GM20000 (cell line): ENCODE measurements around the gene ITPKC.

Experiments used
- DNase-seq: peaks from one replicate; pipeline ENCODE4 v3.0.0; 2012; ENCODE audit warnings: low spot score
- CTCF ChIP-seq: IDR thresholded peaks from 2 replicates; pipeline ENCODE4 v1.5.1; 2012; ENCODE audit warnings: mild to moderate bottlenecking, control low read depth; ENCODE audit errors: extremely low read depth, missing control alignments

ITPKC gene

DNA sequence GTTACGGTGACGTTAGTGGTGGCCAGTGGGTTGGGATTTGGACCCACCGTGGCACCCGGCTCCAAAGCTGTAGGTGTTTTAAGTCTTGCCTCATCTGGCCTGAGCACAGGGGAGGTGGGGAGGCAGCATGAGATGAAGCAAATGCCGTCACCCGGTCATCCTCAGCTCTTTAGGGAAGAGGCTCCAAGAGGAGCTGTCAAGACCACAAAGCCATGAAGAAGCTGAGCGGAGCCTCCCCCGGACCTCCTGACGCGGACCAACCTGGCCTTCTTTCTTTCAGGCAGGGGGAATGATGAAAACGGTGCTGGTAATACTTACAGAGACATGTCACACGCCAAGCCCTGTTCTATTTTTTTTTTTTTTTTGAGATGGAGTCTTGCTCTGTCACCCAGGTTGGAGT is 26.0 kb downstream of the ITPKC start:
- DNase-seq = no peak
- no peak for TF ChIP-seq CTCF

DNA sequence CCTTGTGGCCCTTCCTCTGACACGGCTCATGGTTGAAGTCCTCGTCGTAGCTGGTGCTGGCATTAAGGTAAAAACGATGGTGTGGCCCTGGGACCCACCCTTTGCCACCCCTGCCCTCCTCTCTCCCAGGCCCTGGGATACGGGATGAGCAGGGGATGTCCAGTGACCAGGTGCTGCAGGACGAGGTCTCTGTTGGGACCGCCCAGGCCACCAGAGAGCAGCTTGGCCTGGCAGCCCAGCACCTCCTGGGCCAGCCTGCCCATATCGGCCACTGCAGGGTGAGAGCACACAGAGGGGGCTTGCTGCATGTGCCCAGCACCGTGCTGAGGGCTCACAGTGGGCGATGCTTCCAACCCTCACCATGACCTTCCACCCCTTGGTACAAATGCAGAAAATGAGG is 27.0 kb downstream of the ITPKC start:
- DNase-seq = no peak
- TF ChIP-seq CTCF = no peak

- peak; percentile 42 for DNase-seq
- TF ChIP-seq CTCF = no peak
These were observed 27.9 kb downstream of the ITPKC start for GRCh38 chr19:40744554-40745401.

DNA sequence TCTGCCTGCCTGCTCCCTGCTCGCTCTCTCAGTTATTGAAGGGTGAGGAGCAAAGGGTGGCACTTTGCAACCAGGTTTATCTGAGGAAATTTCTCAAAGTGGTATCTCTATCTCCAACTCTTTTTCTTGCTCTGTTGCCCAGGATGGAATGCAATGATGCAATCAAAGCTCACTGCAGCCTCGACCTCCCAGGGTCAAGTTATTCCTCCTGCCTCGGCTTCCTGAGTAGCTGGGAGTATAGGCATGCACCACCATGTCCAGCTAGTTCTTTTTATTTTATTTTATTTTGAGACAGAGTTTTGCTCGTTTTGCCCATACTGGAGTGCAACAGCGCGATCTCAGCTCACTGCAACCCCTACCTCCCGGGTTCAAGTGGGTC is 28.5 kb downstream of the ITPKC start:
- TF ChIP-seq CTCF = no peak
- no peak for DNase-seq

GRCh38 chr19:40747536-40747935 is 30.6 kb downstream of the ITPKC start:
- no peak for DNase-seq

DNA sequence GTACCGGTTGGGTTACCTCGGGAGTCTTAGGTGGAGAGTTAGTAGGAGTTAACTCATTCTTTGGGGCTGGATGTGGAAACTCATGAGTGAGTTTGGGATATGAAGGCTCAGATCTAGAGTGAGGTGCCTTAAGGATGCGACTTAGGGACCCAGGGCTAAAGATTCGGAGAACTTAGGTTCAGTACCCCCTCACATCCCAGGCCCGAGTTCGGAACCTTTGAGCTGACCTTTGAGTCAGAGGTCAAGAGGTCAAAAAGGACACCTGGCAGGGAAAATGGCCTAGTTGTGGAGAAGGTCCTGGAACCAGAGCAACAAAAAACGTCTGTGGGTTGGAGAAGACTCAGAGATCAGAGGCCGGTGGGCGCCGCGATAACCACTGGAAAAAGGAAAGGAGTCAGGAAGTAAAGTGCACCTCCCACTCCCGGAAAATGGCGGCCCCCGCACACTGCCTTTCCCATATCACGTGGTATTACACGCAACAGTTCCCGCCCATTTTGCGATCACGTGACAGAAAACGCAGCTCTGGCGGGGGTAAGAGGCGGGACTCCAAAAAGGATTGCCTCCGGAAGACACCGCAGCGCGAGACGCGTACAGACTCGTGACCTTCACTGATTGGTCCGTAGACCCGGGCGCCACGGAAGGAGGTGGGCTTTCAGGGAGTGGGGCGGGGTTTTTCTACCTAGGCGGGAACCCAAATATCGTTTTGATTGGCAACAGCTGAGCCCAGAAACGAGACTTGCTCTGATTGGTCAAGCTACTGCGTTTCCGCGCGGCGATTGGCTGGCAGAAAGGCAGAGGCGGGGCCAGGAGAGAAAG is 33.4 kb downstream of the ITPKC start, which contains the start of gene ACTMAP:
ACTMAP (minus strand) TSS at position 420 of the 816 bp plus-strand sequence. CDS start 674 bp downstream, outside the sequence.
- DNase-seq = peak; percentile 97
- no peak for TF ChIP-seq CTCF

More at GRCh38 chr19:40747536-40747935, 30.6 kb downstream of the ITPKC start:
- TF ChIP-seq CTCF = no peak
